Measurements from ENCODE around the gene CEP126.
A peak's percentile ranks its signal among the peaks of the same experiment; 100 is the strongest.

Gene CEP126, protein sequence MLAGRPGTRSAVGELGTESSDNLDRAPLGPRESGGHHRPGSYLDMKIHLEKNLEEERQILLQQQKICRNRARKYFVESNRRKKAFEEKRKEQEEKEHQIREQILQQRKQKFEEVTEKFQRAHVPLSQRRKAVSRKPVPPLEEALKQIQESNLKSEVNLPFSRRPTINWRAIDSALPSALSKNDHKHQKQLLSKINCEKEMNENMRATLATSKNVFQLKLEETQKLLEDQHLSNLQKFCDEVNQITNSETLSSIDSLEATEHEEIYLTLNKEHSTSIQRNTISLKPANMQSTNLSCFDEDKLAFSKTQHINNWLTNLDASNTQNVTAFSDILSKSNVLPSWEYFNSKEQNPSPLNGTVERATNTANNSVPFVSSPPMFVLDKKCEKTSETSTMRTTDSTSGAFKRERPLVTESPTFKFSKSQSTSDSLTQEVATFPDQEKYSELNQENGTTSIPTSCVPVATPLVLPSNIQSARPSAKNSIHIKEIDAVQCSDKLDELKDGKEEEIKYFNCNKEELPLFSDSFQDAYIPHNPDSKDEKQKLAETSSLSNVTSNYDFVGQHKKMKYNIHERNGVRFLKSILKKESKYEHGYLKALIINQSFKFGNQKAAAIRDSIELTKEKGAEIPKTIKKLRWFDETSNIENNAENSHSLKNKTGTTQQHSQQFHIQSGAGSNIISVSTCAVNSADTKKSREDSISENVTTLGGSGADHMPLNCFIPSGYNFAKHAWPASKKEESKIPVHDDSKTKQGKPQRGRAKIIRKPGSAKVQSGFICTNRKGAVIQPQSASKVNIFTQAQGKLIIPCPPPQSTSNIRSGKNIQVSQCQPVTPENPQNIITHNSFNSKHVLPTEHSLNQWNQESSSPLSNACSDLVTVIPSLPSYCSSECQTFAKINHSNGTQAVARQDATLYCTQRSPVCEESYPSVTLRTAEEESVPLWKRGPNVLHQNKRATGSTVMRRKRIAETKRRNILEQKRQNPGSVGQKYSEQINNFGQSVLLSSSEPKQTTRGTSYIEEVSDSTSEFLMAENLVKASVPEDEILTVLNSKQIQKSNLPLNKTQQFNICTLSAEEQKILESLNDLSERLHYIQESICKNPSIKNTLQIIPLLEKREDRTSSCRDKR
- 4.0 to 4.9 reads per million in 2 donors for total RNA-seq

DNA sequence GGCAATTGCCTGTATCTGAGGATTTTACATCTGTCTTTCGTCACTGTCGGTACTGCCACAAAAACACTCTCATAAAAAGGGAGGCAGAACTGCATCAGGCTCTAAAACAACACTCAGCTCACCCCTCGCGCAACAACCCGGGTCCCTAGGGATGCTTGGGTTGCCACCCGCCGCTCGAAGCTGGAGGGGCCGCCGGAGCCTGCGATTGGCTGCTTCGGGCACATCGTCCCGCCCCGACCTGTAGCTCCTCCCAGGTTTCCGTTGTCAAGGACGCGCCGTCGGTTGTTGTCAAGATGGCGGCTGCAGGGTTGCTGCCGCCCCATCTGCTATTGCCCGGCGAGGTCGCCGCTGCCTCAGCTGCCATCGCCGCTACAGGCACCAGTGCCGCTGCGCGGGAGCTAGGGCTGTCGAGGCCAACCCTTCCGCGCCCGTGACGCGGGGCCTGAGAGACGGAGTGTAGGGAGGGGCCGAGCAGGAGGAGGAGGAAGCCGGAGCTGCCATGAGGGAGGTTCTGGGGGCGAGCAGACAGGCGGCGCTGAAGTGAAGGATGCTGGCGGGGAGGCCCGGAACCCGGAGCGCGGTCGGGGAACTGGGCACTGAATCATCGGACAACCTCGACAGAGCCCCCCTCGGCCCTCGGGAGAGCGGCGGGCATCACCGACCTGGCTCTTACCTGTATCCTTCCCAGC, at the start of gene CEP126:
Gene CEP126, plus strand, starts transcription at position 273 of the 689 bp plus-strand sequence. Its CDS starts 275 bp downstream, at position 548.
- peak; percentile 84 for DNase-seq

DNA sequence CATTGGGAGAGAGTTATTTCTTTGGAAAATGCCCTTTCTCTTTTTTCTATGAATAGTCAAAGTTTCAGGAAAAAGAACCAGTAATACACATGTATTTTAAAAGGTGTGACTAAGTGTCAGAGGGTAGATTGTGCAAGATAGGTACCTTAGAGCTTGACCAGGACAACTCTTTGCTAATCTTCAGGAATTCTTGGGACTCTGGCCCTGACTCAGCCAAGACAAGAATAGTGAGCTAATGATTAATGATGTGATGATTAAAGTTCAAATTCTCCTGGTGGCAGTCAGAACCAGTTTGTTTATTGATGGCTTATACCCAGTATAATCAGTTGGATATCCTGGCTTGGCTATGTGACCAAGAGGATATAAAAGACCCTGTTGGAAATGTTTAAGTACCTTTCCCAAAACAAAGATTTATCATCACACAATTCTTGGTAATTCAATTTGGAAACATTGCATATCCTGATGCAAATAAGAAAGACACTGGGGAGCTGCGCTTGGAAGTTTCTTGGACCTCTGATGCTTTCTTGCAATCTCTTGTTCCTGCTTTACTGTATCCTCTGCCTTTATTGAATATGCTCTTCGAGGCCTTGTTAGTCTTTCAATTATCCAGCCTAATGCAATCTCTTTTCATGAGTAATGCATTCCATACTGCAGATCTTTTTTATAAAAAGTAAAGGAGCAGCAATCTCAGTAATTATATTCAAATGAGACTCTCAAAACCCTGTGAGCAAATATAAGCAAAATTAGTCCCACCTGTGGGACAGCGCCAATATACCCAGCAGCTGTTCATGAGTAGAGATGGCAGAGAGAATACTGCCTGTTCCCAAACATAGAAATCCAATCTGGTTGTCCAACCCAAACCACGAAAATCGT, 48.0 kb upstream of the CEP126 start:
- DNase-seq, result no peak

DNA sequence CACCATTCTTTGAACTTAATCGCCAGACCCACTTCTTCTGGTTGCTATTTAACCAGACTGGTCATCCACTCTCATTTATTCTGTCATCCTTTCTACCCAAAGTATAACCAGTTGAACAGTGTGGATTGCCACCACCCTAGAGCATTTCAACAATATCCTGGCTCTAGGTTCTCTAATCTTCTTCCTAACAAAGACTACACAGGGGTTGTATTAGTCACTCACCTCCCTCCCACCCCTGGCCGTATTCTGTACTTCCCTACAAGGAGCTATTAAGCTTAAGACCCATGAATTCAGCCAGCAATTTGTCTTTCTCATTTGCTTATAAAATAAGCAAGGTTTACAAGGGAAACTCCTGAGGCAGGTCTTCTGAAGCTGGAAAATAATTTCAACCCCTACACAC, 46.9 kb upstream of the CEP126 start:
- DNase-seq, result no peak

DNA sequence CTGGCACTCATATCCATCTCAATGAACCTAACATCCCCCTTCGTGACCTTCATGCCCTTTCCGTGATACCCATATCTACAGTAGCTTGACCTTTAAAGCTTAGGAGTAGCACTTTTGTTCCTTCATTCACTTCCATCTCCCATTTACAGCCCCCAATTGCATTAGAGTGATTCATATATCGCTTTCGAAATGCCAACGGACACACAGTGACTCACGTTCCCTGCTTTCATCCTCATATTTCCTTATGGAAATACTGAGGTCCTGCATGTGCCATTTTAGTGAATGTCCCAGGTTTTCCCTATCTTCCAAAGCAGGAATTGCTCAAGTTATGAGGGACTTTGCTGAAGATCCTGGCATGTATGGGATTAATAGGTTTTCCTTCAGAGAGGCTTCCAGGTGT, 44.3 kb upstream of the CEP126 start:
- no peak for DNase-seq

DNA sequence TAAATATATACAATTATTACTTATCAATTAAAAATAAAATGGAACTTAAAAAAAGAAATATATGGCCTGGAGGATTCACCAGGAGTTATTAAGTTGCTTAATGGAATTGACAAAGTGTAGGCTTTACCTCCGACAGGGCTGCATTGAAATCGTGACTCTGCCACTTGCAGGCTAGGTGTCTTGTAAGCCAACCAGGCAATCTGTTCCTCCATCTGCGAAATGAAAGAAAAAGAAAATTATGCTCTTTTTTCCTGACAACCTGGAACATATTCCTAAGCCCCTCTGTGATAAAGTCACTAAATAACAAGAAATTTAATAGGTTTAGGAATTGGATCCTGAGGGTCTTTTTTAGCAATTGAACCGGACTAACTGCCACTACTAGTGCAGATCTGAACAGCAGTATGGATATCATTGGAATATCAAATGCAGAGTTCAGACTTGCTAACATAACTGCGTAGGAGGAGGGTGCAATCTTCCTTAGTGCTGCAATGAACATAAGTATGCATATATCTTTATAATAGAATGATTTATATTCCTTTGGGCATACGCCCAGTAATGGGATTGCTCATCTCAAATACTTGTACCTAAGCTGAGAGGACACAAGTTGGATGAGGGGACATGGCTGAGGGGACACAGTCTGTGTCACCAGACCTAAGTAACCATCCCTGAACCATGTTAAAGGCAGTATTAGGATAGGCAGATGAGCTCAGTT, 42.5 kb upstream of the CEP126 start:
- DNase-seq, result no peak

DNA sequence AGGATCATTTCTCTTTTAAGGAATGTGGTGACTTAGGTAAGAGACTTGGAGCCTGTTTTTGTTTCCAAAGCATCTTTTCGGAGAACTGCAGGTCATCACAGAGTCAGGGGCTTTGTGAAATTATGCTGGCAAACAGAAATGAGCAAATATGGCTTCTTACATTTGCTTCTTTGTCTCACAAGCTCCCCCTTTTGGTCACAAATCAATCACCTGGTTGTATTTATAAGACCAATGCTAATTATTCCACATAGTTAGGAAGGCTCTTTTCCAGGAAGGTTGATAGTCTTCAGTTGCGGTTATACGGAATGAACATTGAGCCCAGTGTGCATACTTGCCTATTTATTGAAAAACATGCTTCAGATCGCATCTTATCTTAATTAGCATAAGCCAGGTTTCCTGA, 34.6 kb upstream of the CEP126 start:
- DNase-seq, result no peak

DNA sequence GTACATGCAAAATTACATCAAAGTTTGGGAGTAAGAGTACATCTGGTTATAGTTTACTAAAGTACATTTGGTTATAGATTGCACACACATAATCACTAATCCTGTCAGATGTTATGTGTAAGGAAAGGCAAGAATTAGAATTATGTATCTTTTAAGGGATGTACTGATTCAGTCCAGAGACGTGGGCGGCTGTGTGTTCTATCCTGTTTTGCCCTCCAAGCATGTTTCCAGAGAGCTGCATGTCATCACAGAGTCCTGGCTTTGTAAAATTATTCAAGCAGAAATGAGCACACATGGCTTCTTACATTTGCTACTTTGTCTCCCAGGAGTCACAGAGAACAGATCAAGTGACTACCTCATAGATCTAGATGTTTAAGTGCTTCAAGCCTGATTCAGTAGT, 33.2 kb upstream of the CEP126 start:
- no peak for DNase-seq

DNA sequence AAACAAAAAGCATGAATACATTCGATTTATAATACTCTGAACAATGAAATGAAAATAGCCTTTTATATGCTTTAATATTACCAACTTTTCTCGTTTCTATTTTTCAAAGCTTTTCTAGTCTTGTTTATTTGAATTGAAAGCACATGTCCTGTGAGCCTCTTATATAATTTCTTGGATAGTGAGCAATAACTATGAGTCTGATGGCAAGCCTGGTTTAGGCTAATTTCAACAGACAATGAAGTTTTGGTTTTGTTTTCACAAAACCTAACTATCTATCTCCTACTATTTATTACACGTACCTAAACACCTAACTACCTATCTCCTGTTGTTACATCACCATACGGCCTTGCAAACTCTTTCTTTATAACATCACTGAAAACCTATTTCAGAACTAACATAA, 29.2 kb upstream of the CEP126 start:
- DNase-seq, result no peak

DNA sequence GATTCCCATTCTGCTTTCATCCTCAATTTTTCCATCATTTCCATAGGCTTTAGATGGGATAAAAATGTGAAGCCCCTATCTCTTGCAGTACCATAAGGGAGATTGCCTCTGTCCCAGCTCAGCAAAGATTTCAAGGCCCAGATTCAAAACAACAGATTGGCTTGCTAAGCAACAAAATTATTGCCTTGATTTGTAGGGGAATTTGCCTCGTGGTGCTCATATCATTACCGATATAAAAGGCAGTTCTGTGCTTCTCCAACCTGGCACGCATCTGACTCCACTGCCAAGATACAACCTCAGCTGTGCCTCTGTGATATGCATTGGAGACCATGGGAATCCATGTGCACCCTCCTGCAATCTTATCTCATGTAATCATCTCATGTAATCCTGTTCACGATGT, 25.0 kb upstream of the CEP126 start:
- DNase-seq, result no peak

DNA sequence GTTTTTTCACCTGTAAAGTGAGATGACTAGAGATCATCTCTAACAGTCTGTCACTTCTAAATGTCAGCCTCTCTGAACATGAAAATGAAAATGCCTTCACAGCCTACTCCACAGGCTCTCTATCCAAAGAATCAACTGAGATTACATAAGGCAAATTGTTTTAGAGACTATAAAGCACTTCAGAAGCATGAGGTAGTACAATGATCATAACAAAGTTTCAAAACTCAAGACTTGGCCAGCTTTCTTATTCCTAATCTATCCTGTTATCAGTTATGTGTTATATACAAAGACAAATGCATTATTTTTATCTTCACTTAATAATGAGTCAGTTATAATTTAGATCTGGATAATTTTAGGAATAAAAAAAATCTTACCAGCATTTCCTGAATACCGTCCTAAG, 20.3 kb upstream of the CEP126 start:
- DNase-seq, result no peak

DNA sequence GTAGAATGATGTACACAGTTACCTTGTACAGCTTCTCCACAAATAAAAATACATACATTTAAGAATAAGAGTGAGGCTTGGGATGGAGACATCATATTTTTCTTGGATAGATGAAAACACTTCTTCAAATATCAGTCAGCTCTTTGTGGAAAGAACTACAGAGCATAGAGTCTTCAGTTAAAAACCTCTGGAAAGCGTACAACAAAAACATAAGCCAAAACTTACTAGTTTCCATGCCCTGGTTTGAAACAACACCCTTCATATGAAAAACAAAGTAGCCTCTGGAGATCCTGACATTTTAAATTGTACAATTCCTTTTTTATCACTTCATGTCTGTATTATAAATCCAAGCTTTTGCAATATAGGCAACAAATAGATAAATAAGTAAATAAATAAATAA, 7.0 kb upstream of the CEP126 start:
- no peak for DNase-seq

DNA sequence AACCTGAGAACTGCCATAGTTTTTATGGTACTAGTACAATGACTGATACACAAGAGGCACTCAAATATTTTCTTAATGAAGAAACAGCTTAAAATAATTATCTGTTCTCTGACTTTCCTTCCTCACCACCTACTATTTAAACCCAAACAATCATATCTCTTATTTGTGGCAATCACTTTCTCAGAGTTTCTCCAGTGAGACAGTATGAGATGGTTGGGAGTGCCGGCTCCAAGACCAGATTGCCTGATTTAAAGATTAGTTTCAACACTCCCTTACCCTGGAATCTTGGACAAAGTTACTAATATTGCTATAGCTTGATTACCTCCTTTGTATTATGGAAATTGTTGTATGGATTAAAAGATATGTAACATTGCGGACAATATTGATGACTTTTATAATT, 5.7 kb upstream of the CEP126 start:
- no peak for DNase-seq

DNA sequence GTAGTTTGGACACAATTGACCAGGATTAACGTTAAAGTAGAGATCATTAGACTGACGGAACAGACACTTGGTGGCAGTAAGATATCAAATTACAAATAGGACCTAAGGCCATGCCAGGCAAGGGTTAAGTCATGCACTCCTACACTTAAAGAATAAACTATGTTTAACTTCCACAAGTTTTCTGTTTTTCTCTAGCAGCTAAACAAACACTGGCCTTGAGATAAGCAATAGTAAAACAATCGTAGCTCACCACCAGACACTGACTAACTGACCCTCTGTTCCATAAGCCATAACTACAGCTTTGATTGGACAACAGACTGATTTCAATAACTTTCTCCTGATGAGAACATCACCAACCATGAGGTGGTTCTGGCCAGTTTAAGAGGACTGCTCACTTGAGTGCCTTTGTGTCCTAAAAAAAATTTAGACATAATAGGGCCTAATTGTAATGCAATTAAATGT, 2.0 kb upstream of the CEP126 start:
- DNase-seq, result no peak

DNA sequence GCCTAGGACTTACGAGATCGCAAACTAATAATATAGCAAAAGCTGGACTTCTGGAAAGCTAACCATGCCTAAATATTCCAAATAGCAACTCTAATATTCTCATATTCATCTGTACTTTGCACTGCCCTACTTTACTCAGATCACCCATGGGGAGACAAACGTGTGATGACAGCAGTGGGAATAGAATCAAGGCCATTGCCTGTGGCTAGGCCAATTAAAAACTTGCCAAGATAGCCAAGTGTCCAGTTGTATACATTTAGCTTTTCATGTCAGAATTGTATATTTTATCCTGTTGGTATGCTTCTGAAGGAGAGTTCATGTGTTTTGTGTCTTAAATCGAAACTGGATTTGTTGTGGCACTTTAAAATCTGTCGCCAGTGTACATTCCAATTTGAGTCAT, 1.2 kb upstream of the CEP126 start:
- DNase-seq, result no peak

DNA sequence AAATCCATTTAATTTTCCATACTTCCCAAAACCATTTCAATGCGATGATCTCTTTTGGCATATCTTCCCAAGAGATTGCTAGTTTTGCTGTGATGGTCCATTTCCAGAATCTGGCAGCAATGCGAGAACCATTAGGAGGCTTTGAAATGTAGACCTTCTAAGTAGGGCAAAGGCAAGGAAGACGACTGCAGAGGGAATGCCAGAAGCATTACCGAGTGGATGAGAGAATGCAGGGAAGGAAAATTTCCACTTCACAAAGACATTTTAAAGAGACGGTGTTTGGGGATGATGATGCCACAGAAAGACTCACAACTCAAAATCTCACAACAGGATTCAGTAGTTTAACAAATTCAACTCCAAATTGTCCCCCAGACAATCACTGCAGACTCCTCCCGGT, 471 bp upstream of the CEP126 start:
- DNase-seq, result no peak

DNA sequence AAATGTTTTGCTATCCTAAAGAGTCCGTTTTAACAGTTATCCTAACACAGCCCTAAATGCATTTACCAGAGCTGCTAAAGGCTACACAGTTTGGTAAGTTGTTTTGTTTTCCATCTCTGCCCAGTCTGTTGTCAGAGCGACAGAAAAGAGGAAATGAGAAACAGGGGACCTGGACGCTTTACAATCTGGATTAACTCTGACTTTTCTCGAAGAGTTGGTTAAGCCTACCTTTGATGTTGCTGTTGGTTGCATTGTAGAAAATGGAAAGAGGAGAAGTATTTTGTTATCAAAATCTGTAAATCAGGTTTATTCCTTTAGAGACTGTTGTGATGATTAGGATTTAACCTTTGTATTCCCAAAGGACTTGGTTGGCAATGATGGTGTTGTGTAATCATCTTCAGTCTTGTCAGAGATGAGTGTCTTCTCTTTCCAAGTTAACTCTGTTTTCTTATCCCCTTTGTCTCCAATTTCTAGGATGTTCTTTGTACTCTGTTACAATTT, 1.0 kb downstream of the CEP126 start:
- DNase-seq, result no peak

DNA sequence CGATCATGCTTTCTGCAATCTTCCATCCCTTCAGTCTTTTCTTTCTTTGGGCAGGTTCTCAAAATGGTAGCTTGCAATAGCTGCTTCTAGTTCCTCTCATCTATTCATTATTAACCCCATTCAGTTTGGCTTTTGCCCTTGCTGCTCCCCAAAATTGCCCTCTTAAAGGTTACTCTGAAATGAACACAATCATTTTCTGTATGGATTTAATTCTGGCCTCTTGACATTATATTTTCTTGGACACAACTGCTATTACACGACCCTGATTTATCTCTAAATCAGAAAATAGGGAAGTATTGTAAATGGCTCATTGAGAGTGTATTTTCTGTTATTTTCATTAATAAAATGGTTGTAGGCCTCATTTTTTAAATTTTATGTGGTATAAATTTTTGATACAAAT, 1.6 kb downstream of the CEP126 start, which contains the start of gene ANGPTL5:
Gene ANGPTL5, minus strand, starts transcription at position 101 of the 400 bp plus-strand sequence. CDS start 8,613 bp downstream, outside the sequence.
- no peak for DNase-seq

DNA sequence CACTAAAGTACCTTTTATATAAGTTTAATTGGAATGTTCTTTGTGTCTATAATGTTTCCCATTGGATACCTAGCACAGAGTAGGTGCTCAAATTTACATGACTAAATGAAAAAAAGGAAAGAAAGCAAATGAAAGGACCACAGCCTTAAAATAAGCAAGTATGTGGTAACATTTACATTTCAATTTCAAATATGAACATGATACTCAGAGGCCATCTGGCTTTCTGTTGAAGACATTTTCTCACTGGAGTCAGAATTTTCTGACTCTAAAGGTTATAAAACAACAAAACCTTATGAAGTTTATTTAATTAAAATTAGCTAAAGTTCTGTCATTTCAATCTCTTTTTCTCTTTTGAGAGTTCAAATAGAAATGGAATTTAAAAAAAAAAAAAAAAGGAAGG, 2.4 kb downstream of the CEP126 start:
- no peak for DNase-seq

DNA sequence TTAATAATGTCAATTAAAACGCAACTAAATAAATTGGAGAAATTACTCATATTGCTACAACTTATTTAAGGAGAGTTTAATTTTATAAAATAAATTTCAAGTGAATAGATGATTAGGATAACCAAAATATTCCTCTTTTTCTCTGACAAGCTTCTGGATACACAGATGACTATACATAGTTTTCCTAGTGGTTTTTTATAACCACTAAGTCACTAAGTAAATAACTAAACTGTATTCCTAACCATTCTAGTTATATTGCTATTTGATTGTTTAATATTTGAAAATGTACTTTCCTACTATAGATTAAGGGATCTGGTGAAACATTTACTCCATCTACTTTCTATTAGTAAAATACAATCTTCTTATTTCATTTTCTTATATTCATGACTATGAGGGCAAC, 6.2 kb downstream of the CEP126 start:
- no peak for DNase-seq

DNA sequence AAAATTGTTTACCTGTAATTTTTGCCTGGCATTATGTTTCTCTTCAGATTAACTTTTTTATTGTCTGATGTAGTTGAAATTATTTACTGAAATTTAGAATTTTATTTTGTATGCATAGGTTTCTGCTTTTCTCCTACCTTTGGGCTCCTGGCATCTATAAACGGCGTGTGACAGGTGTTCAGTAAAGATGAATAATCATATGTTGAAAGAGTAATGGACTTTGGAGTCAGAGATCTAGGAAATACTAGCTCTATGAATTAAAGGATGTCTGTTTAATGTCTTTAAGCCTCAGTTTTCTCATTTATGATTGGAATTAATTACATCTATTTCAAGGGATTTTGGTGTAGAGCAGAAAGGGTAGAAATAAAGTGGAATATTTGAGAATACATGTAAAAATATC, 8.7 kb downstream of the CEP126 start:
- DNase-seq, result no peak
